Umbilical cord (tissue), 2 donors: ENCODE measurements around the gene ZNF433. TPM values are rescaled to one million over a fixed set of nuclear protein-coding genes. Genes with fewer than 3 reads are reported as not detected.
A peak's percentile ranks its signal among the peaks of the same experiment; 100 is the strongest.

ENCODE experiments used
- DNase-seq: peaks from one replicate; pipeline ENCODE4 v3.0.0-alpha.2; 2015; ENCODE audit warnings: low spot score
- total RNA-seq: library from RNA; depleted of rRNA; stranded (reverse); fragments of >200 nt; gene quantifications from one replicate; pipeline ENCODE4 v1.2.3, GENCODE V29; 2014; ENCODE audit warnings: low replicate concordance; ENCODE audit not compliant: insufficient read depth

Gene ZNF433
- total RNA-seq, 1 donor from 2014 or later: 8.4 TPM

GRCh38 chr19:11989112-11989456, 46.4 kb downstream of the ZNF433 start:
- no peak for DNase-seq

- DNase-seq: peak; percentile 96
Measured at GRCh38 chr19:11987405-11988281, 47.8 kb downstream of the ZNF433 start.

GRCh38 chr19:11986754-11987153, 48.7 kb downstream of the ZNF433 start:
- DNase-seq: no peak

- no peak for DNase-seq
Measured at GRCh38 chr19:11984986-11985385, 50.5 kb downstream of the ZNF433 start.

- no peak for DNase-seq
Measured at GRCh38 chr19:11982526-11982925, 53.0 kb downstream of the ZNF433 start.

GRCh38 chr19:11979527-11979926, 56.0 kb downstream of the ZNF433 start:
- no peak for DNase-seq

GRCh38 chr19:11978492-11979100, 56.9 kb downstream of the ZNF433 start:
- DNase-seq: no peak

GRCh38 chr19:11973019-11973810, 62.3 kb downstream of the ZNF433 start:
- DNase-seq: no peak

- DNase-seq: no peak
Measured at GRCh38 chr19:11971041-11971440, 64.4 kb downstream of the ZNF433 start.

GRCh38 chr19:11970174-11970573, 65.3 kb downstream of the ZNF433 start:
- DNase-seq: no peak

GRCh38 chr19:11964858-11965645, 70.4 kb downstream of the ZNF433 start, which contains the start of gene ZNF763:
Gene ZNF763 (plus strand): TSS chr19:11965040. CDS start chr19:11965209, 169 bp downstream.
- peak; percentile 96 for DNase-seq

Other genes starting within 250 kb of the ZNF433 start
- 3.1 TPM for gene ZNF491, start 237.2 kb downstream of the ZNF433 start, total RNA-seq
- 32.7 TPM for gene ZNF440, start 221.4 kb downstream of the ZNF433 start, total RNA-seq
- 9.1 TPM for gene ZNF439, start 187.0 kb downstream of the ZNF433 start, total RNA-seq
- 27.9 TPM for gene ZNF69, start 147.9 kb downstream of the ZNF433 start, total RNA-seq
- 16.1 TPM for gene ZNF700, start 110.6 kb downstream of the ZNF433 start, total RNA-seq
- gene ZNF763, start 70.6 kb downstream of the ZNF433 start, total RNA-seq: 11.6 TPM
- 1.9 TPM for gene ZNF878, start 17.3 kb upstream of the ZNF433 start, total RNA-seq
- 14.4 TPM for gene ZNF844, start 29.1 kb upstream of the ZNF433 start, total RNA-seq
- 40.2 TPM for gene ZNF20, start 104.7 kb upstream of the ZNF433 start, total RNA-seq
- gene ZNF625, start 121.1 kb upstream of the ZNF433 start, total RNA-seq: 16.1 TPM
- gene ZNF136, start 127.4 kb upstream of the ZNF433 start, total RNA-seq: 16.1 TPM